GM19467 (cell line): ENCODE measurements around the gene CFAP141.
"Not testable (repeated sequence)": the region's sequence is repeated elsewhere in the genome, so short reads cannot be mapped to it uniquely, and the experiment has no call there.

Experiments
- ATAC-seq: cut with Tn5 transposase; IDR thresholded peaks from one replicate; pipeline ENCODE4 v1.9.1; 2021; ENCODE audit warnings: mild to moderate bottlenecking, moderate library complexity; ENCODE audit not compliant: unreplicated experiment

CFAP141 gene

DNA sequence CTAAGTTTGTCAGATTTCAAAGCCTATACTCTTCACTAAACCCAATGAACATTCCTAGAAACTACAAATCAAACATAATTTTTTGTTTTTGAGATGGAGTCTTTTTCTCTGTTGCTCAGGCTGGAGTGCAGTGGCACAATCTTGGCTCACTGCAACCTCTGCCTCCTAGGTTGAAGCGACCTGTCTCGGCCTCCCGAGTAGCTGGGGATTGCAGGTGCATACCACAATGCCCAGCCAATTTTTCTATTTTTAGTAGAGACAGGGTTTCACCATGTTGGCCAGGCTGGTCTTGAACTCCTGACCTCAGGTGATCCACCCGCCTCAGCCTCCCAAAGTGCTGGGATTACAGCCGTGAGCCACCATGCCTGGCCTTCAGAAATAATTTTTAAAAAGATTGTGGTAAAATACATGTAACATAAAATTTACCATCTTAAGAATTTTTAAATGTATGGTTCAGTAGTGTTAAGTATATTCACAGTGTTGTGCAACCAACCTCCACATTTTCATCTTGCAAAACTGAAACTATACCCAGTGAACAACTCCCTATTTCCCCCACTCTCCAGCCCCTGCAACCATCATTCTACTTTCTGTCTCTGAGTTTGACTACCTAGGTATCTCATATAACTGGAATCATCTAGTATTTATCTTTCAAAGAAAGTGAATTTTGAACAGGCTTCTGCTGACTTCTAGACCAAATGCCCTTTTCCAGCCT is 2.7 kb upstream of the CFAP141 start:
- ATAC-seq: no peak

- ATAC-seq: no peak
These were observed 1.1 kb upstream of the CFAP141 start for GRCh38 chr1:154207262-154207661.

DNA sequence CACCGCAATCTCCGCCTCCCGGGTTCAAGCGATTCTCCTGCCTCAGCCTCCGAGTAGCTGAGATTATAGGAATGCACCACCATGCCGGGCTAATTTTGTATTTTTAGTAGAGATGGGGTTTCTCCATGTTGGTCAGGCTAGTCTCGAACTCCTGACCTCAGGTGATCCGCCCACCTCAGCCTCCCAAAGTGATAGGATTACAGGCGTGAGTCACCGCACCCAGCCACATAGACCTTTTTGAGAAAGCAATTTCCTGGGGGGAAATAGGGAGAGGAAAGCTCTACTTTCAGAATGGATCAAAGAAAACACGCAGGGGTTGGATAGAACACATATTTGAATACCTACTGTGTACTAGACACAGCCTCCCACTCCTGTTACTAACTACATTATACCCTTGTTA is 355 bp downstream of the CFAP141 start:
- ATAC-seq: not testable (repeated sequence)

DNA sequence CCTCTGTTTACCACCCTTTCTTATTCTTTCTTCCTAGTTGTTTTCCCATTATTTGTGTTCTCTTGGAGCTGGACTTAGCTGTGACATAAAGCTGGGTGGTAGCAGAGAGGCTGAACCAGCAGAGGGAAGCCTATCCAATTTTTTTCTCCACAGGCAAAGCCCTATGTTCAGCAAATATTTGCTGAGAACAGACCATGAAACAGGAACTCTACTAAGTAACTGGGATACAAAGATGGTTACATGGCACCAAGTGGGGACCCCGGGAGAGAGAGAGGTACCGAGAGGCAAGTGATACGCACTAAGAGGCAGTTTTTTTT is 6.6 kb downstream of the CFAP141 start:
- ATAC-seq: no peak

GRCh38 chr1:154198756-154199562 is 7.2 kb downstream of the CFAP141 start:
- ATAC-seq: no peak

- ATAC-seq: no peak
These were observed 12.3 kb downstream of the CFAP141 start for GRCh38 chr1:154193821-154194220.

GRCh38 chr1:154192476-154192875 is 13.7 kb downstream of the CFAP141 start:
- no peak for ATAC-seq

- ATAC-seq: no peak
These were observed 14.1 kb downstream of the CFAP141 start, which contains the start of gene TPM3 for GRCh38 chr1:154191990-154192461. TSS of gene TPM3 (minus strand) at chr1:154192100. CDS start at chr1:154192018, 82 bp downstream.

- no peak for ATAC-seq
These were observed 15.6 kb downstream of the CFAP141 start for GRCh38 chr1:154190550-154190949.

DNA sequence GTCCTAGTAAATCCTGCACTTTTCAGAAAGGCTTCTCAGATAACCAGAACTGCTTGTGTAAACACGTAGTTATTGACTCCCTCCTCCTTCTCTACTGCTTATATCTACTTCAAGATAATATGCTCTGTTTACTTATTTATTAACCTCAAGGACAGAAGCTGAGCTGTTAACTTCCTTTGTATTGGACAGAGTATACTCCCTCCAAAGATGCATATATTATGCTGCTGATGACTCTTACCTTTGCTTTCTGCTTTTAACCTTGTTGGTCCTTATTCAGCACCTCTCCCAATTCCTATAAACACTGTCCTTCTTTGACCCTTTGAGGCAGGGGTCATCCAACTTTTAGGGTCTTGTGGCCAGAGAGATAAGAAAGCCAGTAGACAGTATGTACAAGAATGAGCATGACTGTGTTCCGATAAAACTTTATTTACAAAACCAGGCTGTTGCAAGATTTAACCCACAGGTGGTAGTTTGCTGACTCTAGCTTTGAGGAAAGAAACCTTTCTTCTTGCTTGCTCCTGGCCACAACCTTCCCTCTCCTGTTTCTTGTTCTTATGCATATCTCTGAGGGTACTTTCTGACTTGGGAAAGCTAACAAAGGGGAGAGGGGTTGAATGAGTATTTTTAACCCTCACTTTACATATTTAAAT is 19.2 kb downstream of the CFAP141 start:
- ATAC-seq: no peak

DNA sequence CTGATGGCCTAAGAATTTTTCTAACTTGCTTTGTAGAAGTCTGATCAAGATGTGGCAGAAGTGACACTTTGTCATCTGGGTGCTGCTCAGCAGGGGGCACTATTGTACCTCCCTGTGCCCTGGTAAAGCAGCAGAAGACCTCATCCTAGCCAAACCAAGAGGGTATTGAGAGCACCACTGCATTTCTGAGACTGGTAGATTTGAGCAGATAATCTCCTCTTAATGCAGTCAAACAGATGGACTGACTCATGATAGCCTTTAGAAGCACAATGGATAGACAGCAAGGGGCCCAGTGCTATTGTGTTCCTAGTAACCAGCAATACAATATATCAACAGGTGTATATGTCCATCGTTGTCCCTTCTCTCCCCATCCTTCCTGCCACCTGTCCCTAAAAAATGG is 20.0 kb downstream of the CFAP141 start:
- no peak for ATAC-seq

DNA sequence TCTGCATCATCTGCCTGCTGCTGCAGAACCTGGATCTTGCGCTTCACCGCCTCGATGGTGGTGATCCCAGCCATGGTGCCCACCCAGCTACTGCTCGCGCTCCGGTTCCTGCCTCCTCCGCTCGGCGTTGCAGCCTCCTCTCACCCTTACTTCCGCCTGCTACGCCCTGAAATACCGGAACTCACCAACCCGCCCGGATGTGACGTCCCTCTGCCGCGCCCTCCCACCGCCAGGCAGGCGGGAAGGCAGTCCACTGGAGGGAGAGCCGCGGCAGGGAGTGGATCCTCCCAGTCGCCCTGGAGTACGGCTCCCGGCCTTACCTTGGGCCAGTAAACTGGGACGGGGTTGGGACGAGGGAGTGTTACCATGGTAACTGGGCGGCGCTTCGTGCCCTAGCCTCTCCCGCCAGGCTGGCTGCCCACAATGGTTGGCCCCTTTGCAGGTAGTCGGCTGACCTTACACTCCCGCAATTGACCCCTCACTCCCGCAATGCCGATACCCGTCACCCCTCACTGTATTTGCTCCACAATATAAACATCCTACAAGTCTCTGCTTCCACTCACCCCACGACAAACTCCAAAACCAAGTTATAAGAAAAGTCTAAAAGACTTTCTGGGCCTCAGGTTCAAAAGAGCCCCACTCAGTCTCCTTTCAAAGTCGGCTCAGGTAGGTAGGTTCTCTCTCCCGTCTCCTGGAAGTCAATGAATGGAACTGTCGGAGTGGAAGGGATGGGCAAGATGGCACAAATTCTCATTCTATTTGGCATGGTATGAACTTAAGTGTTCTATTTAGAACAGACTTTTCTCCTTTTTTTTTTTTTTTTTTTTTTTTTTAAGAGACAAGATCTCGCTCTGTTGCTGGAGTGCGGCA is 22.9 kb downstream of the CFAP141 start:
- ATAC-seq: peak; percentile 65

DNA sequence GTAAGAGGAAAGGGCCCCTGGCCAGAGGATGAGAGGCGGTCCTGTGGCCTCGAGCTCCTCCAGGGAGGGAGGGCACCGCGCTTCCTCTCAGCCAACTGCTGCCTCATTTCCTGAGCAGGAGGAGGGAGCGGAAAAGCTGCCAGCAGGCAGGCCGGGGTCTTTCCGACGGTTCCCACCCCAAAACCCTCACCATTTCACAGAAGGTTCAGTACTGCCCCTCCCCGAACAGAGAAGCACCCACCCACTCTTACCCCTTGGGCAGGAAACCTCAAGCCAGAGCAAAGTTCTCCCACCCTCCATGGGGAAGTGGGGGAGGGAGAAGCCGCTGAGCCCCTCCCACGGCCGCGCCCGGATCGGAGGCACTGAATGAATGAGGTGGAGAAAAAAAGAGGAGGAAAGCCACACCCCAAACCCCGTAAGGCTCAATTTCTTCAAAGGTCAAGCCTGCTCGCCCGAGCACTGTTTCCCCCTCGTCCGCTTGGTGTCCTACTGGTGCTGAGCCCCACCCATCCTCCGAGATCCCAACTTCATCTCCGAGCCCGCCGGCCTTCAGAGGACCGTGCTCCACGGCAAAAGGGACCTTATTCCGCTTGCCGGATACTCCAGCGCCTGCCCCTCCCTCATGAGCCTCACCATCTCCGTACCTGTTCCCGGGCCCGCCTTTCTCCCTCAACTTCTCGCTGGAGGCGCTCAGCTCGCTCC is 23.6 kb downstream of the CFAP141 start:
- peak; percentile 49 for ATAC-seq

DNA sequence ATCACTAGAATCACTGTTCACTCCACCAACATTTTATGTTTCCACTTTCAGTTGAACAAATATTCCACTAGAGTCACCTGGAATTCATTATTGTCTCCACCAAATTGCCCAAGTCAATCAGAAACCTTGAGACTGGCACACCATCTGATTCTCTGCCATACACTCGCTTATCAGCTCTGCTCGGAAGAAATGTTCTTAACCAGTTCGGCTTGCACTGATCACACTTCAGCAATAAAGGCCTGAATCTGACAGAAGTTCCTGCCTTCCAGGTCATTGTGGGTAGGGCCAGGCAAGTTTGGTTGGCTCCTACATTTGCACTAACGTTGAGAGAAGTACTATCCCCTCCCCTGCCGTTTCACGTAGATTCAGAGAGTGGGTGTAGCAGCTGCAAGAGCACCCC is 24.2 kb downstream of the CFAP141 start:
- ATAC-seq: no peak

DNA sequence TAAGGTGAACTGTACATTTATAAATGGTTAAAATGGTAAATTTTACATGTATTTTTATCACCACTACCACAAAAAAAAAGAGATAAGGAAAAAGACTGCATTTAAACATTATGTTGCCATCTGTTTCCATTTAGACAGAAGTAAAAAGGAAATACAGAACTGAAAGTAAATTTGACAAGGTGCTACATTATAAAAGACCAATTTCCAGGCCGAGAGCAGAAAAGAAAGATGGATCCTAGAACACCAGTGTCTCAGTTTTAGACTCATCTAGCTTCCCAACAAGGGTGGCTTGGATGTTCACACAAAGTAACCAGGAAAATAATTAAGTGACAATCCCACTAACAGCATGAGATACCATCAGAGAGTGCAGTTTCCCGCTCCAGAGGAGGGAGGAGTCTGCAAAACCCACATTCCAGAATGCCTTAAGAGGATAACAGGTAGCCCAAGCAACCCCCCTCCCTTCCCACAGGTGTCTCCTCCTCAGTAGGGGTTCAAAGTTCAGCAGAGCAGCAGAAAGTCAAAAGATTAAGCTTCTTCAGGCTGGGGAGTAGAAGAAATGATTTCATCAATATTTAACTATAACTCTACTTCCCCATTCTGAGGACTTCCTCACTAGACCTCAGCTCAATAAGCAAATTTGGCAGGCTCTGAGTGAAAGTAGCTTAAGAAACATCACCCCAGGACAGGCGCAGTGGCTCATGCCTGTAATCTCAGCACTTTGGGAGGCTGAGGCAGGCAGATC is 26.0 kb downstream of the CFAP141 start:
- ATAC-seq: no peak

- ATAC-seq: no peak
These were observed 27.0 kb downstream of the CFAP141 start for GRCh38 chr1:154178911-154179811.

DNA sequence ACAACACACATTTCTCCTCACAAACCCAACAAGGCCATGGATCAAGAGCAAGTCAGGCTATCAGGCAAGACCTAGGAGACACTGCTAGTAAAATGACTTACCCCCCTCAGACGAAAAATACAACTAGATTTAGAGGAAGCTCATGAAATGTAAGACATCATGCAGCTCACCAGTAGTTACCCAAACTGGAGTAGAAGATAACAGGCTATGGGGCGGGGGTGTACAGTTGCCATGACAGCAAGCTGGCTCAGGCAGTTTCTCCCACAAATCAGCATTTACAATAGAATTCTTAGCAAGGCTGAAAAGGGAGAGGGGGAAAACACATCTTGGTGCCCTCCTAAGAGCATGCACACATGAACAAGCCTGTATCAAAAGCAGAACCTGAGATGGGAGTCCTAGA is 28.1 kb downstream of the CFAP141 start:
- no peak for ATAC-seq

DNA sequence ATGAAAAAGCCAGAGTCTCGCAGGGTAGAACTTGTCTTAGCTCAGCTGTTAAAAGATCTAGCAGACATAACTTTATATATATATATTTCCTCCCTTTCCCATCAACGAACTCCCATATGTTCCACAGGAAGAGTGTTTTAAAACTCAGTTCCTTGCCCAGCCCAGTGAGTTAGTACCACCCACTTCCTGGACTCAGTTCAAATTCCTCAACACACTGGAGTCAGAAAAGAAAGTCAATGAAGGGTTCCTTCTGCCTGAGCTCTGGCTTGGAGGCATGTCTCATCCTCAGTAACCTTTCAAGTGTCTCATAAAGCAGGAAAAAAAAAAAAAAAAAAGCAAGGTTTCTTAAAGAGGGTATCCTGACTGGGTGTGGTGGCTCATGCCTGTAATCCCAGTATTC is 29.8 kb downstream of the CFAP141 start:
- ATAC-seq: no peak

DNA sequence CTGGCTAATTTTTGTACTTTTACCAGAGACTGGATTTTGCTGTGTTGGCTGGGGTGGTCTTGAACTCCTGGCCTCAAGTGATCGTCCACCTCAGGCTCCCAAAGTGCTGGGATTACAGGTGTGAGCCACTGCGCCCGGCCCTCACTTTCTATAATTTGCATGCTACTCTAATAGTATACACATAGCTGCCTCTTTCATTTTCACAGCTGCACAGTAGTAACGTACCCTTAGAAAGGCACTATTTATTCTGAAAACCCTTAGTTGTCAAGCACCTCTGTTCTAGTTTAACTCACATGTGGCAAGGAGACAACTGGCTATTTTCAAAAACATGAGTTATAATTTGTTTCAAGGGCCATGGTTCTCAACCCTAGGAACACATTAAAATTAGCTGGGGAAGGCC is 31.5 kb downstream of the CFAP141 start:
- no peak for ATAC-seq
